ENCODE results near the gene MAN1C1. TPM values are rescaled to one million over a fixed set of nuclear protein-coding genes. Genes with fewer than 3 reads are reported as not detected.

Gene MAN1C1
- total RNA-seq, 1 donor from 2014 or later = 6.8 TPM

- Histone ChIP-seq H3F3A (ENCODE audit: low read depth) (peaks cover 16% of the 10 kb centered on the region), H3K4me2 (no peak overlapping the region), H3K9ac (no peak overlapping the region), H3K4me3 (no peak overlapping the region), H3K27ac (no peak overlapping the region), H2AFZ (replicated peaks) (no peak overlapping the region), H3K79me2 (ENCODE audit: low read depth) (peaks cover 5% of the 10 kb centered on the region), H3K4me1 (peaks cover 6% of the 10 kb centered on the region), H4K20me1 (ENCODE audit: low read depth) (peaks cover 7% of the 10 kb centered on the region), H3K27me3 (no peaks in the 10 kb centered on the region), H3K9me3 (ENCODE audit: low read depth) (no peaks in the 10 kb centered on the region), H3K36me3 (no peaks in the 10 kb centered on the region)
- DNase-seq (ENCODE audit: low spot score) = no peak
- H3K4me3 Mint-ChIP-seq = no peak overlapping the region
- H3K27ac Mint-ChIP-seq = no peak overlapping the region
- TF ChIP-seq EZH2phosphoT487 (IDR thresholded peaks at IDR 0.05) (no peak), EZH2 (IDR thresholded peaks at IDR 0.05) (no peak), CTCF (IDR thresholded peaks at IDR 0.05) (no peak)
- H3K27me3 Mint-ChIP-seq (ENCODE audit: insufficient read depth, low read depth) = peaks cover 3% of the 10 kb centered on the region
- peaks cover 14% of the 10 kb centered on the region for H3K36me3 Mint-ChIP-seq
- no peaks in the 10 kb centered on the region for H3K9me3 Mint-ChIP-seq
- peaks cover 14% of the 10 kb centered on the region for H3K4me1 Mint-ChIP-seq
These were observed 197.3 kb downstream of the MAN1C1 start for GRCh38 chr1:25813734-25814471.

- no peak for DNase-seq (ENCODE audit: low spot score)
- Histone ChIP-seq H2AFZ (replicated peaks) (no peak overlapping the region), H3K4me1 (peaks cover 7% of the 10 kb centered on the region), H3K9me3 (ENCODE audit: low read depth) (no peaks in the 10 kb centered on the region), H3F3A (ENCODE audit: low read depth) (peaks cover 16% of the 10 kb centered on the region), H4K20me1 (ENCODE audit: low read depth) (peaks cover 7% of the 10 kb centered on the region), H3K4me3 (no peak overlapping the region), H3K27ac (no peak overlapping the region), H3K36me3 (no peaks in the 10 kb centered on the region), H3K4me2 (no peak overlapping the region), H3K9ac (no peak overlapping the region), H3K79me2 (ENCODE audit: low read depth) (peaks cover 7% of the 10 kb centered on the region), H3K27me3 (no peaks in the 10 kb centered on the region)
- Mint-ChIP-seq H3K36me3 (peaks cover 13% of the 10 kb centered on the region), H3K4me1 (peaks cover 20% of the 10 kb centered on the region), H3K27ac (no peak overlapping the region), H3K27me3 (ENCODE audit: insufficient read depth, low read depth) (peaks cover 5% of the 10 kb centered on the region), H3K4me3 (no peak overlapping the region), H3K9me3 (no peaks in the 10 kb centered on the region)
- TF ChIP-seq CTCF (IDR thresholded peaks at IDR 0.05) (no peak), EZH2phosphoT487 (IDR thresholded peaks at IDR 0.05) (no peak), EZH2 (IDR thresholded peaks at IDR 0.05) (no peak)
These were observed 198.0 kb downstream of the MAN1C1 start for GRCh38 chr1:25814549-25815087.

GRCh38 chr1:25815208-25816111 is 198.9 kb downstream of the MAN1C1 start:
- no peaks in the 10 kb centered on the region for H3K9me3 Mint-ChIP-seq
- Histone ChIP-seq H3F3A (ENCODE audit: low read depth) (peaks cover 20% of the 10 kb centered on the region), H3K9ac (no peak overlapping the region), H3K9me3 (ENCODE audit: low read depth) (no peaks in the 10 kb centered on the region), H3K4me3 (no peak overlapping the region), H3K36me3 (no peaks in the 10 kb centered on the region), H3K27me3 (no peaks in the 10 kb centered on the region), H3K4me2 (no peak overlapping the region), H3K27ac (no peak overlapping the region), H2AFZ (replicated peaks) (no peak overlapping the region), H3K4me1 (peaks cover 7% of the 10 kb centered on the region), H4K20me1 (ENCODE audit: low read depth) (peaks cover 5% of the 10 kb centered on the region), H3K79me2 (ENCODE audit: low read depth) (peaks cover 7% of the 10 kb centered on the region)
- H3K27me3 Mint-ChIP-seq (ENCODE audit: insufficient read depth, low read depth) = peaks cover 5% of the 10 kb centered on the region
- DNase-seq (ENCODE audit: low spot score) = no peak
- H3K27ac Mint-ChIP-seq = no peak overlapping the region
- no peak for TF ChIP-seq EZH2 (IDR thresholded peaks at IDR 0.05)
- TF ChIP-seq EZH2phosphoT487 (IDR thresholded peaks at IDR 0.05) = no peak
- no peak for TF ChIP-seq CTCF (IDR thresholded peaks at IDR 0.05)
- peaks cover 18% of the 10 kb centered on the region for H3K4me1 Mint-ChIP-seq
- peaks cover 12% of the 10 kb centered on the region for H3K36me3 Mint-ChIP-seq
- no peak overlapping the region for H3K4me3 Mint-ChIP-seq

All from neural progenitor cell (in vitro differentiated cells).